ENCODE measurements around the gene MEGF10. TPM values are rescaled to one million over a fixed set of nuclear protein-coding genes. Genes with fewer than 3 reads are reported as not detected.

Gene MEGF10
- total and polyA plus RNA-seq, 2 donors (not counting 1 experiment from before 2014, with no cell fraction given) = not detected

DNA sequence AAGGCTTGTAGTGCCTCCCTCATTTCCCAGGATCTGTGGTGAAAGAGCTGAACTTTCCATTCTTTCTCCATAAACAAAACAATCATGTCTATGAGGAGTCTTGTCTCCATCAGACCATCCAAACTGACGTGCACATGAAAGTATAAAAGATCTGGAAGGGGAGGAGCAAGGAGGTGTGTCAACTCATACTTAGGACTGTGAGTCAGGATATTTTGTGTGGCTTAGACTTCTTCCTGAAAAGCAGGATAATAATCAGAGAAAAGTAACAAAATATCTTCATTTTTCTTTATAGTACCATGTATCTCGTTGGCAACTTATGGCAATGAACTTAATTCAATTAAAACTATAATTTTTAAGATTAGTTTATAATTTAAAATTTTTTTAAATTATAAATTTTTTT is 130.9 kb downstream of the MEGF10 start:
- intact Hi-C loops (cut with micrococcal nuclease) = no loop called here
- TF ChIP-seq, protein P1, sequence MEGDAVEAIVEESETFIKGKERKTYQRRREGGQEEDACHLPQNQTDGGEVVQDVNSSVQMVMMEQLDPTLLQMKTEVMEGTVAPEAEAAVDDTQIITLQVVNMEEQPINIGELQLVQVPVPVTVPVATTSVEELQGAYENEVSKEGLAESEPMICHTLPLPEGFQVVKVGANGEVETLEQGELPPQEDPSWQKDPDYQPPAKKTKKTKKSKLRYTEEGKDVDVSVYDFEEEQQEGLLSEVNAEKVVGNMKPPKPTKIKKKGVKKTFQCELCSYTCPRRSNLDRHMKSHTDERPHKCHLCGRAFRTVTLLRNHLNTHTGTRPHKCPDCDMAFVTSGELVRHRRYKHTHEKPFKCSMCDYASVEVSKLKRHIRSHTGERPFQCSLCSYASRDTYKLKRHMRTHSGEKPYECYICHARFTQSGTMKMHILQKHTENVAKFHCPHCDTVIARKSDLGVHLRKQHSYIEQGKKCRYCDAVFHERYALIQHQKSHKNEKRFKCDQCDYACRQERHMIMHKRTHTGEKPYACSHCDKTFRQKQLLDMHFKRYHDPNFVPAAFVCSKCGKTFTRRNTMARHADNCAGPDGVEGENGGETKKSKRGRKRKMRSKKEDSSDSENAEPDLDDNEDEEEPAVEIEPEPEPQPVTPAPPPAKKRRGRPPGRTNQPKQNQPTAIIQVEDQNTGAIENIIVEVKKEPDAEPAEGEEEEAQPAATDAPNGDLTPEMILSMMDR (IDR thresholded peaks at IDR 0.05) = no peak
- no peak for TF ChIP-seq EZH2 (IDR thresholded peaks at IDR 0.05; ENCODE audit: borderline replicate concordance, insufficient read depth, low read depth, low read length, poor library complexity, severe bottlenecking)
- H3K36me3 ChIP-seq (replicated peaks in 1 of 2; ENCODE audit: control extremely low read depth in 1 of 2, control insufficient read depth in 1 of 2, extremely low read depth in 1 of 2, insufficient read depth in 2 of 2, low read length in 1 of 2) = no peaks in the 10 kb centered on the region
- Mint-ChIP-seq H3K4me3 (no peak overlapping the region), H3K27me3 (peaks cover 4% of the 10 kb centered on the region), H3K9me3 (ENCODE audit: insufficient read depth) (no peaks in the 10 kb centered on the region), H3K27ac (no peak overlapping the region), H3K4me1 (peaks cover 12% of the 10 kb centered on the region)
- H3K9me3 ChIP-seq (ENCODE audit: control extremely low read depth in 1 of 3, control insufficient read depth in 2 of 3, insufficient read depth in 1 of 3, low read length in 2 of 3) = peaks cover 0 to 3% (median 0%) of the 10 kb centered on the region in 3 donors
- ChIA-PET POLR2A (no interaction called here), CTCF (no interaction called here)
- H4K20me1 ChIP-seq (ENCODE audit: control insufficient read depth, insufficient read depth, low read length, poor library complexity, severe bottlenecking) = no peaks in the 10 kb centered on the region
- ATAC-seq (ENCODE audit: low read depth) (no peak), DNase-seq (no peak)
- H2AFZ ChIP-seq (ENCODE audit: insufficient read depth, low read depth, low read length, poor library complexity, severe bottlenecking) = no peak overlapping the region
- no peaks in the 10 kb centered on the region for H3K79me2 ChIP-seq (ENCODE audit: control insufficient read depth, insufficient read depth, low read length)
- no peak overlapping the region for H3K4me2 ChIP-seq (replicated peaks; ENCODE audit: low read depth, low read length, poor library complexity, severe bottlenecking)
- H3K4me1 ChIP-seq (ENCODE audit: control insufficient read depth in 2 of 2, insufficient read depth in 2 of 2, low read length in 2 of 2) = peaks cover 3 to 4% of the 10 kb centered on the region in 2 donors
- no peaks in the 10 kb centered on the region for H3K27me3 ChIP-seq (replicated peaks in 1 of 4; ENCODE audit: control extremely low read depth in 1 of 4, control insufficient read depth in 3 of 4, insufficient read depth in 4 of 4, low read length in 3 of 4)
- no peak overlapping the region for H3K27ac ChIP-seq (ENCODE audit: low read length in 2 of 2)
- WGBS (ENCODE audit: insufficient coverage) = no CpG with 5 or more reads among the region's 2 CpGs
- no peak overlapping the region for H3K4me3 ChIP-seq (ENCODE audit: control extremely low read depth in 1 of 5, extremely low read depth in 1 of 5, insufficient read depth in 1 of 5, low read depth in 2 of 5, low read length in 4 of 5)
- H3K9ac ChIP-seq (ENCODE audit: low read length) = no peak overlapping the region

DNA sequence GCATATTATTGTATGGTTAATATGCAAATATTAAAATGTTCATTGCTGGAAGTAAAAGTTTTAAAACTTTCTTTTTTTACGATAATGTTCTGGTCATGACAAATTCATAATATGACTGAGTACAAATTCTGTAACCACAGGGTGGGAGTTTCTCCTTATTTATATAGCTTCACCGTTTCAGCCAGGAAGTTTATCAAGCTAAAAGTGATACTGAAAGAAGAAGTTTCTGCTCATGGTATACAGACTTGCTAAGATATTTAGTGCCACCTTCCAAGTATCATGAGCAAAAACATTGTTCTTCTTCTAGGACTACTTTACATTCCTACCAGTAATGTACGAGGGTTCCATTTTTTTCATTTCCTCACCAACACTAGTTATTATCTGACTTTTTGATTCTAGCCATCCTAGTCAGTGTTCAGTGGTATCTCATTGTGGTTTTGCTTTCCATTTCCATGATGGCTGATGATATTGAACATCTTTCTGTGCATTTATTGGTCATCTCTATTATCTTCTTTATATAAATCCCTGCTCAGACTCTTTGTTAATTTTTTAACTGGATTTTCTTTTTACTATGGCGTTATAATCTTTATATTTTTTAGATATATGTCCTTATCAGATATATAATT is 132.7 kb downstream of the MEGF10 start:
- Histone ChIP-seq H3K9ac (ENCODE audit: low read length) (peak overlapping the region; percentile 28), H3K79me2 (ENCODE audit: control insufficient read depth, insufficient read depth, low read length) (no peaks in the 10 kb centered on the region), H3K27me3 (replicated peaks in 1 of 4; ENCODE audit: control extremely low read depth in 1 of 4, control insufficient read depth in 3 of 4, insufficient read depth in 4 of 4, low read length in 3 of 4) (no peaks in the 10 kb centered on the region), H2AFZ (ENCODE audit: insufficient read depth, low read depth, low read length, poor library complexity, severe bottlenecking) (peak overlapping the region; percentile 72), H3K4me1 (ENCODE audit: control insufficient read depth in 2 of 2, insufficient read depth in 2 of 2, low read length in 2 of 2) (peaks cover 3 to 4% of the 10 kb centered on the region in 2 donors), H3K36me3 (replicated peaks in 1 of 2; ENCODE audit: control extremely low read depth in 1 of 2, control insufficient read depth in 1 of 2, extremely low read depth in 1 of 2, insufficient read depth in 2 of 2, low read length in 1 of 2) (no peaks in the 10 kb centered on the region), H3K27ac (ENCODE audit: low read length in 2 of 2) (no peak overlapping the region), H4K20me1 (ENCODE audit: control insufficient read depth, insufficient read depth, low read length, poor library complexity, severe bottlenecking) (no peaks in the 10 kb centered on the region), H3K9me3 (ENCODE audit: control extremely low read depth in 1 of 3, control insufficient read depth in 2 of 3, insufficient read depth in 1 of 3, low read length in 2 of 3) (peaks cover 0 to 3% (median 0%) of the 10 kb centered on the region in 3 donors), H3K4me2 (replicated peaks; ENCODE audit: low read depth, low read length, poor library complexity, severe bottlenecking) (peak overlapping the region; percentile 55), H3K4me3 (ENCODE audit: control extremely low read depth in 1 of 5, extremely low read depth in 1 of 5, insufficient read depth in 1 of 5, low read depth in 2 of 5, low read length in 4 of 5) (peak overlapping the region in 1 of 5 experiments; percentile 30)
- Mint-ChIP-seq H3K4me3 (peak overlapping the region; percentile 66), H3K27me3 (peaks cover 4% of the 10 kb centered on the region), H3K4me1 (peaks cover 12% of the 10 kb centered on the region), H3K9me3 (ENCODE audit: insufficient read depth) (no peaks in the 10 kb centered on the region), H3K27ac (peak overlapping the region; percentile 41)
- DNase-seq (peak; percentile 4), ATAC-seq (ENCODE audit: low read depth) (no peak)
- WGBS (ENCODE audit: insufficient coverage) = no CpG with 5 or more reads among the region's 4 CpGs
- ChIA-PET CTCF (interaction anchor here (0.7 kb wide), 1 partner anchor 70 kb away, joined by 3 read pairs; no protein-coding TSS in a partner anchor), POLR2A (no interaction called here)
- intact Hi-C loops (cut with micrococcal nuclease) = no loop called here
- TF ChIP-seq, protein P1 (IDR thresholded peaks at IDR 0.05) = no peak
- no peak for TF ChIP-seq EZH2 (IDR thresholded peaks at IDR 0.05; ENCODE audit: borderline replicate concordance, insufficient read depth, low read depth, low read length, poor library complexity, severe bottlenecking)
